ENCODE data around the gene LMTK3.

DNA sequence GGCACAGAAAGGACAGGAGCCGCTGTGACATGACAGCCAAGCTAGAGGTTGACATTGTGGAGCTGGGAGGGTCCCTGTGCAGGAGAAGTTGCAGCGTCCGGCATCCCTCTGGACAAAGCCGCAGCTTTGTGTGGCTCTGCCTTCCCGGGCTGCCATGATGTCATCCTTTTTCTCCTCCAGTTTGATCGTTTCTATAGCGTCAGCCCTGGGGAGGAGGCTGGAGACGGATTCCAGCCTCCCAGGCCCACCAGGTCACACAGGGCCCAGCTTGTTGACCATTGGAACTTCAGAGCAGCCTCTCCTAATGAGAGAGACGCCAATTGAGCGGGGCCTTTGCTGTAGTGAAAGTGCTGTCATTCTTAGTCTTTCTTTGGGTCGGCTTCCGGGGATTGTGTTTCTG is 60.0 kb downstream of the LMTK3 start:
- TF ChIP-seq POLR2AphosphoS5 (IDR thresholded peaks at IDR 0.05; ENCODE audit: low read depth, low read length) (no peak), PAX5 (IDR thresholded peaks at IDR 0.05; ENCODE audit: insufficient read depth, low read length, severe bottlenecking) (no peak), POLR2A (IDR thresholded peaks at IDR 0.05; ENCODE audit: low read depth, low read length) (no peak), TAF1 (IDR thresholded peaks at IDR 0.05; ENCODE audit: low read depth, low read length) (no peak)
